Measurements from ENCODE around the gene TC2N.

DNA sequence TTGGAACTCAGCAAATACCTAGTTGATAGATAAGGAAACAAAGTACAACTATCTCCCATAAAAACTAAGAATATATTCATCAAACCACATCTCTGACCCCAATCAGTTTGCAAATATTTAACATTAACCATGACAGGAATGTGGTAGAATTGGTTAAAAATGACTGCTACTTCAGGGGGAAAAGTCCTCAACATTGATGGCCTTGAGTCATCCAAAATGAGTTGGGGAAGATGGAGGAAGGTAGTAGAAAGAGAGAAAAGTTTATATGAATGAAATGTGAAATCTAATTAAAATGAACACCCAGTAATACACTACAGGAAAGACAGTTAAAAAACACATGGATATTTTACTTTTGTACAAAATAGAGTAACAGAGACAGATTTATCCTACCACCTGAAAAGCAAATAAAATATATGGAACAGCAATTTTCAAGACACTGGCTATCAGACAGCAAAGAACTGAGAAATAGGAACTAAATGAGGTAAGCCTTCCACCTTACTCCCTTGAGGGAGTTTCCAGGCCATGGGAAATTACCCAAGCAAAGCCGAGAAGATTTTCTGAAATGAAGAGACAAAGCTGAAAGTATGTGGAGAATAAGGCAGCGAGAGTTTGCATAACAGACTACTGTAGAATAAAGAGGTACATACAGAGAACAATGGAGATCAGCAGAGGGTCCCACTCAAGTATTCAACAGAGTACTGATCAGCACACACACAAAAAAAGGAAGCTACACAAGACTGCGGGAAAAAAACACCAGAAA is 49.6 kb downstream of the TC2N start:
- TF ChIP-seq, protein P1, sequence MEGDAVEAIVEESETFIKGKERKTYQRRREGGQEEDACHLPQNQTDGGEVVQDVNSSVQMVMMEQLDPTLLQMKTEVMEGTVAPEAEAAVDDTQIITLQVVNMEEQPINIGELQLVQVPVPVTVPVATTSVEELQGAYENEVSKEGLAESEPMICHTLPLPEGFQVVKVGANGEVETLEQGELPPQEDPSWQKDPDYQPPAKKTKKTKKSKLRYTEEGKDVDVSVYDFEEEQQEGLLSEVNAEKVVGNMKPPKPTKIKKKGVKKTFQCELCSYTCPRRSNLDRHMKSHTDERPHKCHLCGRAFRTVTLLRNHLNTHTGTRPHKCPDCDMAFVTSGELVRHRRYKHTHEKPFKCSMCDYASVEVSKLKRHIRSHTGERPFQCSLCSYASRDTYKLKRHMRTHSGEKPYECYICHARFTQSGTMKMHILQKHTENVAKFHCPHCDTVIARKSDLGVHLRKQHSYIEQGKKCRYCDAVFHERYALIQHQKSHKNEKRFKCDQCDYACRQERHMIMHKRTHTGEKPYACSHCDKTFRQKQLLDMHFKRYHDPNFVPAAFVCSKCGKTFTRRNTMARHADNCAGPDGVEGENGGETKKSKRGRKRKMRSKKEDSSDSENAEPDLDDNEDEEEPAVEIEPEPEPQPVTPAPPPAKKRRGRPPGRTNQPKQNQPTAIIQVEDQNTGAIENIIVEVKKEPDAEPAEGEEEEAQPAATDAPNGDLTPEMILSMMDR (IDR thresholded peaks at IDR 0.05; ENCODE audit: low read depth, low read length) = no peak
- TF ChIP-seq EZH2phosphoT487 (IDR thresholded peaks at IDR 0.05; ENCODE audit: low read depth) = no peak

Measured in OCI-LY3 (cell line).